ENCODE results near the gene CNOT4. TPM values are rescaled to one million over a fixed set of nuclear protein-coding genes. Genes with fewer than 3 reads are reported as not detected.

Gene CNOT4
- total and polyA plus RNA-seq, 2 of the 13 experiments (the other 11 are each of a cell fraction or from before 2014, with no cell fraction given) = 7.4 to 8.4 TPM

GRCh38 chr7:135490783-135491182 lies 19.1 kb downstream of the CNOT4 start:
- no peak overlapping the region for H3K4me2 ChIP-seq (ENCODE audit: low read depth, low read length)
- in situ Hi-C loops (cut with HindIII; ENCODE audit: extremely low pct_ligation_motif_present, low pct_unique_long_range_greater_than_20kb) = no loop called here

More at GRCh38 chr7:135490783-135491182, 19.1 kb downstream of the CNOT4 start:
- TF ChIP-seq ARNTL (CRISPR knock-in tag; IDR thresholded peaks at IDR 0.05) (no peak), ZNF180 (CRISPR knock-in tag; IDR thresholded peaks at IDR 0.05; ENCODE audit: borderline replicate concordance, low read depth) (no peak), ZNF503 (CRISPR knock-in tag; IDR thresholded peaks at IDR 0.05) (no peak), ZBTB39 (CRISPR knock-in tag; IDR thresholded peaks at IDR 0.05) (no peak), ZFP41 (CRISPR knock-in tag; IDR thresholded peaks at IDR 0.05; ENCODE audit: borderline replicate concordance) (no peak)
- Histone ChIP-seq H3K4me3 (replicated peaks in 1 of 3; ENCODE audit: insufficient read depth in 1 of 3, low read depth in 2 of 3, low read length in 3 of 3) (no peak overlapping the region), H3K27ac (ENCODE audit: extremely low read length, insufficient read depth, low read length) (no peak overlapping the region), H3K4me1 (ENCODE audit: insufficient read depth, low read length) (peaks cover 9% of the 10 kb centered on the region), H3K36me3 (replicated peaks in 1 of 2; ENCODE audit: control insufficient read depth in 1 of 2, insufficient read depth in 2 of 2, low read length in 2 of 2) (no peaks in the 10 kb centered on the region; a peak in 1 of 5 replicates), H3K9ac (ENCODE audit: insufficient read depth, low read depth, low read length) (no peak overlapping the region), H4K20me1 (ENCODE audit: insufficient read depth, low read length) (0 out of 2 replicates have a peak, but pooled peaks cover 14% of the 10 kb centered on the region), H2AFZ (ENCODE audit: low read length) (no peak overlapping the region), H3K79me2 (ENCODE audit: insufficient read depth, low read length) (peaks cover 84% of the 10 kb centered on the region), H3K27me3 (ENCODE audit: control insufficient read depth in 1 of 2, insufficient read depth in 2 of 2, low read length in 2 of 2) (no peaks in the 10 kb centered on the region), H3K9me3 (ENCODE audit: low read length) (no peaks in the 10 kb centered on the region)
- DNase-seq (ENCODE audit: low spot score) (no peak), FAIRE-seq (no peak), ATAC-seq (no peak)
- CTCF ChIA-PET (ENCODE audit: low intra/inter-chr PET ratio, low total read pairs) = no interaction called here
- intact Hi-C loops (cut with micrococcal nuclease; ENCODE audit: unreplicated experiment) = no loop called here
- no TSS peak for BruUV-seq (replicated peaks)
- POLR2A ChIA-PET = no interaction called here

Data from HepG2 (cell line).